Retinal pigment epithelial cell (primary cell): ENCODE results near the gene KCTD13.

Experiments used
- DNase-seq: peaks from one replicate; pipeline ENCODE4 v3.0.0-alpha.2; 2010; ENCODE audit warnings: low read depth
- H3K4me3 ChIP-seq: 2 replicates; pipeline ENCODE4 v1.5.1; 2011; ENCODE audit warnings: mild to moderate bottlenecking, low read length, control low read depth, moderate library complexity
- CTCF ChIP-seq: conservative IDR thresholded peaks from 2 replicates; pipeline ENCODE4 v1.5.1; 2011; ENCODE audit warnings: low read depth, low read length, control low read depth, inconsistent platforms

Gene KCTD13

GRCh38 chr16:29898804-29899515 is 27.1 kb downstream of the KCTD13 start:
- DNase-seq = no peak
- no peak for TF ChIP-seq CTCF
- peak overlapping the region; percentile 73 for H3K4me3 ChIP-seq

GRCh38 chr16:29898135-29898803 is 27.8 kb downstream of the KCTD13 start:
- DNase-seq = no peak
- peak overlapping the region; percentile 73 for H3K4me3 ChIP-seq
- no peak for TF ChIP-seq CTCF

DNA sequence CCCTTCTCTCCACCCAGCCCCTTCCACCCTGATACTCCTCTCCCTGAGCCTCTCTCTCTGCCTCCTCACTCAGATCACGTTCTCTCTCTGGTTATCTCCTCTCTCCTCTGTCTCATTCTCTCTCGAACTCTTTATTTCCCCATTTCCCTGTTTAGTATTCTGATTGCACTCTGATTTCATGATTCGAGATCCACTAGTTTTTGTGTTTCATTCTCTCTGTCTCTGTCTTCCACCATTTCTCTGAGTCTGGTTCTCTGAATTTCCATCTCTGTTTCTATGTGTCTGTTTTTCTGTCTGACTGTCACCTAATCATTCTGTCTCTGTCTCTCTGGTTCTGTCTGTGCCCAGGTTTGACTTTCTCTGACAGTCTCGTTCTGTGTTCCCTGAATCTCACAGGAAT is 28.7 kb downstream of the KCTD13 start:
- no peak overlapping the region for H3K4me3 ChIP-seq
- DNase-seq = no peak
- TF ChIP-seq CTCF = no peak

- no peak for TF ChIP-seq CTCF
- no peak overlapping the region for H3K4me3 ChIP-seq
- no peak for DNase-seq
These were observed 29.2 kb downstream of the KCTD13 start for GRCh38 chr16:29896841-29897240.

GRCh38 chr16:29894352-29894751 is 31.7 kb downstream of the KCTD13 start:
- no peak for DNase-seq
- H3K4me3 ChIP-seq = no peak overlapping the region

GRCh38 chr16:29893553-29893952 is 32.5 kb downstream of the KCTD13 start:
- DNase-seq = no peak
- TF ChIP-seq CTCF = no peak
- no peak overlapping the region for H3K4me3 ChIP-seq

More at GRCh38 chr16:29894352-29894751, 31.7 kb downstream of the KCTD13 start:
- no peak for TF ChIP-seq CTCF

- H3K4me3 ChIP-seq = no peak overlapping the region
- no peak for TF ChIP-seq CTCF
- DNase-seq = no peak
These were observed 33.6 kb downstream of the KCTD13 start for GRCh38 chr16:29892458-29892813.
